Loucy (cell line): ENCODE data around the gene SH3BGRL2.

Source experiments
- H2AFZ ChIP-seq: fragments of 200-600 bp; sonication (generic); 2 replicates; pipeline ENCODE4 v1.6.0; 2016; ENCODE audit warnings: antibody characterized with exemption, mild to moderate bottlenecking, low read length, moderate library complexity
- H3F3A ChIP-seq: fragments of 200-600 bp; 2 replicates; pipeline ENCODE4 v1.6.0; 2016; ENCODE audit warnings: antibody characterized with exemption, low read depth, mild to moderate bottlenecking
- H3K27me3 ChIP-seq: fragments of 200-600 bp; sonication (generic); 2 replicates; pipeline ENCODE4 v1.6.1; 2014; ENCODE audit warnings: low read length, mild to moderate bottlenecking; ENCODE audit not compliant: insufficient read depth, poor library complexity, severe bottlenecking
- H3K36me3 ChIP-seq: fragments of 200-600 bp; sonication (generic); 2 replicates; pipeline ENCODE4 v1.6.1; 2016; ENCODE audit warnings: low read length; ENCODE audit not compliant: insufficient read depth
- H3K4me1 ChIP-seq: fragments of 200-600 bp; sonication (generic); 2 replicates; pipeline ENCODE4 v1.5.1; 2014; ENCODE audit warnings: low read length, mild to moderate bottlenecking; ENCODE audit not compliant: insufficient read depth, poor library complexity, severe bottlenecking
- H3K4me2 ChIP-seq: fragments of 200-600 bp; sonication (generic); 2 replicates; pipeline ENCODE4 v1.6.0; 2014; ENCODE audit warnings: antibody characterized with exemption, low read length, low read depth, mild to moderate bottlenecking; ENCODE audit not compliant: poor library complexity, severe bottlenecking
- H3K4me3 ChIP-seq: fragments of 200-600 bp; sonication (generic); 2 replicates; pipeline ENCODE4 v1.5.1; 2014; ENCODE audit warnings: low read length, mild to moderate bottlenecking, mixed read lengths; ENCODE audit not compliant: poor library complexity, severe bottlenecking
- H3K79me2 ChIP-seq: fragments of 200-600 bp; sonication (generic); 2 replicates; pipeline ENCODE4 v1.6.1; 2014; ENCODE audit warnings: low read length; ENCODE audit not compliant: insufficient read depth
- H3K9ac ChIP-seq: fragments of 200-600 bp; sonication (generic); 2 replicates; pipeline ENCODE4 v1.6.0; 2014; ENCODE audit warnings: mild to moderate bottlenecking, low read depth, low read length, moderate library complexity; ENCODE audit not compliant: poor library complexity, severe bottlenecking
- H3K9me2 ChIP-seq: fragments of 200-600 bp; sonication (generic); replicated peaks from 2 replicates; pipeline ENCODE4 v1.6.1; 2016; ENCODE audit warnings: low read depth, low read length, mixed read lengths
- H3K9me3 ChIP-seq: fragments of 200-600 bp; sonication (generic); 2 replicates; pipeline ENCODE4 v1.6.1; 2014; ENCODE audit warnings: mild to moderate bottlenecking, antibody characterized with exemption, low read length, low read depth; ENCODE audit not compliant: insufficient read depth
- H4K20me1 ChIP-seq: fragments of 200-600 bp; sonication (generic); 2 replicates; pipeline ENCODE4 v1.6.0; 2014; ENCODE audit warnings: antibody characterized with exemption, low read length, mild to moderate bottlenecking; ENCODE audit not compliant: insufficient read depth, poor library complexity, severe bottlenecking
- EZH2phosphoT487 ChIP-seq: fragments of 200-600 bp; IDR thresholded peaks from 2 replicates; pipeline ENCODE4 v1.6.1; 2018; ENCODE audit warnings: antibody characterized with exemption, mild to moderate bottlenecking, moderate library complexity, borderline replicate concordance
- TF ChIP-seq, protein P1 (sequence below): fragments of 200-600 bp; sonication (generic); conservative IDR thresholded peaks from 2 replicates; pipeline ENCODE4 v1.5.1; 2014; ENCODE audit warnings: mild to moderate bottlenecking, antibody characterized with exemption, low read length

The SH3BGRL2 gene

DNA sequence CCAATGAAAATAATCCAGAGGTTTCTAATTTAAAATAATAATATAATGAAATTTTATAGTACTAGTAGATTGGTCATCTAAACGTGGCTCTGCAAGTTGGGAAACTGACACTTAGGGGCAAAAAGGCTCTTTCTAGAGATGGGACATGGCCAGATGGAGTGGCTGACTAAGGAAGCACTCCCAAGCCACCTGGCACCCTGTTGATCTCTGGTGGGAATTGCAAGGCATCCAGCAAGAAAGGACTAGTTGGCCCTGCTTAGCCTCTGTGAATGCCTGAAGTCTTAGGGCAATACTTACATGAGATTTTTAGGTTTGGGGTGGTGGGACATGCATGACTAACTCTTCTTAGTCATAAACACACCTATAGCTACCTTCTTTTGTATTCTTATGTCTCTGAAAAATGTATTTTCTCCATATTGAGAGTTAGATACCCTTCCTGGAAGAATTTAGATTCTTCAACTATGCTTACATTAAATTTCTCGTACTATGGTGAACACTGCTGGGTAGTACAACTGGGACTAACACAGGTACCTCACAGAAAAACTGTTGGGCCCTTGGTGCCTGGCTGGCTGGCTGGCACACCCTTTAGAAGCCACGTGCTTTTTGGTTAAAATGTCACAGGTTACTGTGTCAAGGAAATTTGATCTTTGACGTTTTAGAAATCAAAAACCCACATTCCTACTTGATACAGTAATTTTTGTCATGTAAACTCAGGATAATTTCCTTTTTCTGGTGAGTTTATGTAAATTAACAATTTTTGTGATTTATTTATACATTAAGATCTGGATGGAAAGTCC is 25.0 kb upstream of the SH3BGRL2 start:
- Histone ChIP-seq H3K4me1 (no peaks in the 10 kb centered on the region), H3K9ac (no peak overlapping the region), H3K27me3 (no peaks in the 10 kb centered on the region), H3K9me2 (no peaks in the 10 kb centered on the region), H4K20me1 (no peaks in the 10 kb centered on the region), H3K9me3 (no peaks in the 10 kb centered on the region), H3K36me3 (no peaks in the 10 kb centered on the region), H3K4me2 (no peak overlapping the region), H3K79me2 (no peaks in the 10 kb centered on the region), H3K4me3 (no peak overlapping the region), H2AFZ (no peak overlapping the region), H3F3A (no peaks in the 10 kb centered on the region)
- TF ChIP-seq, protein P1, sequence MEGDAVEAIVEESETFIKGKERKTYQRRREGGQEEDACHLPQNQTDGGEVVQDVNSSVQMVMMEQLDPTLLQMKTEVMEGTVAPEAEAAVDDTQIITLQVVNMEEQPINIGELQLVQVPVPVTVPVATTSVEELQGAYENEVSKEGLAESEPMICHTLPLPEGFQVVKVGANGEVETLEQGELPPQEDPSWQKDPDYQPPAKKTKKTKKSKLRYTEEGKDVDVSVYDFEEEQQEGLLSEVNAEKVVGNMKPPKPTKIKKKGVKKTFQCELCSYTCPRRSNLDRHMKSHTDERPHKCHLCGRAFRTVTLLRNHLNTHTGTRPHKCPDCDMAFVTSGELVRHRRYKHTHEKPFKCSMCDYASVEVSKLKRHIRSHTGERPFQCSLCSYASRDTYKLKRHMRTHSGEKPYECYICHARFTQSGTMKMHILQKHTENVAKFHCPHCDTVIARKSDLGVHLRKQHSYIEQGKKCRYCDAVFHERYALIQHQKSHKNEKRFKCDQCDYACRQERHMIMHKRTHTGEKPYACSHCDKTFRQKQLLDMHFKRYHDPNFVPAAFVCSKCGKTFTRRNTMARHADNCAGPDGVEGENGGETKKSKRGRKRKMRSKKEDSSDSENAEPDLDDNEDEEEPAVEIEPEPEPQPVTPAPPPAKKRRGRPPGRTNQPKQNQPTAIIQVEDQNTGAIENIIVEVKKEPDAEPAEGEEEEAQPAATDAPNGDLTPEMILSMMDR: no peak
- no peak for TF ChIP-seq EZH2phosphoT487

DNA sequence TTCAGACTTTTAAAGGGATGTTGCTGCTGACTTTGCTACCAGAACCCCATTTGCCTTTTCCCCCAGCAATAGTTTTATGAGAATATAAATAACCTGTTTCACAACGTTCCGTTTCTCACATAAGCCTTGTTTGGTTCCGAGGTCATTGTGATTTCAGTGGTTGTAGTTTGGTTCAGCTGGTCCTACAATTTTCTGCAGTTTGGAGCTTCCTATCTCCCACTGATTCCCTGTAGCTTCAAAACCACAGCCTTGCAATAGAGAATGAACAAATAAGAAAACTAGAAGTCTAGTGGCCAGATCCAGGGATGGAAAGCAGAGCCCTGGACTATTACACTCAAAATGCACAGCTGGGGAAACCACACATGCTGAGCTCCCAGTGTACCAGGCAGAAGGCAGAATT is 24.1 kb upstream of the SH3BGRL2 start:
- no peaks in the 10 kb centered on the region for H3K9me3 ChIP-seq
- H3F3A ChIP-seq: no peaks in the 10 kb centered on the region
- H3K4me1 ChIP-seq: no peaks in the 10 kb centered on the region
- no peak overlapping the region for H3K9ac ChIP-seq
- no peaks in the 10 kb centered on the region for H3K27me3 ChIP-seq
- H3K79me2 ChIP-seq: no peaks in the 10 kb centered on the region
- H4K20me1 ChIP-seq: no peaks in the 10 kb centered on the region
- TF ChIP-seq EZH2phosphoT487: no peak
- TF ChIP-seq, protein P1: no peak
- H3K4me2 ChIP-seq: no peak overlapping the region
- H2AFZ ChIP-seq: no peak overlapping the region
- no peaks in the 10 kb centered on the region for H3K36me3 ChIP-seq
- H3K4me3 ChIP-seq: no peak overlapping the region
- H3K9me2 ChIP-seq: no peaks in the 10 kb centered on the region

DNA sequence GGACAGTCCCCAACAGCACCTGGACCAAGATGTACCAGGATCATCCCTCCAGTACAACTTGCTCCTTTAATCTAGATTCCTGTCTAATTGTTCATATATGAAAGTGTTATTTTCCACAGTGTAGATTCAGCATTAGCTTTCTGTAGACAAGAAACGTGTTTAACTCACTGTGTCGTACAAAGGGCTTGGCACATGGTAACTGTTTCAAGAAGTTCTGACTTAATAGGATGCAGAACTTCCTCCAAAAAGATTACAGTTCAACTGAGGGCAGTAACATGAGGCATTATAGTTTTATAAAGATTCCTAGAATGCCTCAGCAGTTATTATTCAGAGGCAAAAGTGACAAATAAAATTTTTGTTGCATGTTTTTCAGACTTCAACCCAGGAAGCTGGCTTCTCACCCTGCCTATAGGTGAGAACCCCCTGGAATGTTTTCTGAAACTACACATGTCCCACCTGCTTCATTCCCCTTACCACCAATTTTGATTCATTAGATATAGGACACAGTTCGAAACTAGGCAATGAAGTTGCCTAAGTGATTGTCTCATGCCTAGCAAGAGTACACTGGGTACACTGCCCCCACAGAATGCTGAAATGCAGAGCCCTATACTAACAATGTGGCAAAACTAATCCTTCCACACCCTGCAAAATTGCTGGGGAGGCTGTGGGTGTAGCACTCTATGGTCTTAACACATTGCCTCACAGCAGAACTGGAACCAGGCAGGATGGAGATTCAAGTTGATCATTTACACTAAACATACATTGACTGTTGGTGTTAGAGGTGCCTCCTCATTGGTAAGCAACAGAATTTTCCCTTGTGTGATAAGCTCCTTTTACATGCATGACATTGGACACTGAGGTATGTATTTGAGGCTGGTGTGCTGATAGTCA is 22.6 kb upstream of the SH3BGRL2 start:
- no peak overlapping the region for H3K4me3 ChIP-seq
- no peaks in the 10 kb centered on the region for H3K9me2 ChIP-seq
- H3K4me2 ChIP-seq: no peak overlapping the region
- no peaks in the 10 kb centered on the region for H3K79me2 ChIP-seq
- no peaks in the 10 kb centered on the region for H4K20me1 ChIP-seq
- H3K4me1 ChIP-seq: no peaks in the 10 kb centered on the region
- H3F3A ChIP-seq: no peaks in the 10 kb centered on the region
- no peak for TF ChIP-seq EZH2phosphoT487
- TF ChIP-seq, protein P1: no peak
- no peaks in the 10 kb centered on the region for H3K36me3 ChIP-seq
- no peaks in the 10 kb centered on the region for H3K27me3 ChIP-seq
- H2AFZ ChIP-seq: no peak overlapping the region
- H3K9ac ChIP-seq: no peak overlapping the region
- H3K9me3 ChIP-seq: no peaks in the 10 kb centered on the region
